ENCODE data around the gene MT1HL1.

Gene MT1HL1

DNA sequence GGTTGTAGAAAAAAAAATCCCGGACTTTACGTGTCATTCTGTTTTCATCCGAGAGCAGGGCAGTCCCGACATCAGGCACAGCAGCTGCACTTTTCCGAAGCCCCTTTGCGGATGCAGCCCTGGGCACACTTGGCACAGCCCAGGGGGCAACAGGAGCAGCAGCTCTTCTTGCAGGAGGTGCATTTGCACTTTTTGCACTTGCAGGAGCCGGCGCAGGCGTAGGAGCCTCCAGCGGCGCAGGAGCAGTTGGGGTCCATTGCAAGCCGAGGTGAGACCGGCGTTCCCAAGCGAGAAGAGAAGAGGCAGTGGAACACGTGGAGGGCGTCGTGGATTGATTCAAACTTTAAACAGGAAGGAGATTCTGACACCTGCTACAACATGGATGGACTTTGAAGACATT, at the start of gene MT1HL1:
Gene MT1HL1 (minus strand): TSS at position 326 of the 400 bp plus-strand sequence. CDS start 69 bp downstream, at position 257.
- Histone ChIP-seq H3K27me3 (ENCODE audit: control insufficient read depth in 5 of 5, insufficient read depth in 4 of 5, low read length in 5 of 5) (no peaks in the 10 kb centered on the region), H3K36me3 (ENCODE audit: control insufficient read depth in 5 of 5, insufficient read depth in 5 of 5, low read length in 5 of 5) (no peaks in the 10 kb centered on the region), H3K9me3 (ENCODE audit: control insufficient read depth in 5 of 5, low read length in 5 of 5) (no peaks in the 10 kb centered on the region), H3K27ac (ENCODE audit: low read depth, low read length) (no peak within 1 kb of the TSS), H3K4me3 (ENCODE audit: low read depth in 1 of 5, low read length in 5 of 5) (no peak within 1 kb of the TSS), H3K4me1 (ENCODE audit: control insufficient read depth in 5 of 5, insufficient read depth in 5 of 5, low read length in 5 of 5) (no peaks in the 10 kb centered on the region), H3K9ac (ENCODE audit: low read length in 5 of 5) (no peak within 1 kb of the TSS)

DNA sequence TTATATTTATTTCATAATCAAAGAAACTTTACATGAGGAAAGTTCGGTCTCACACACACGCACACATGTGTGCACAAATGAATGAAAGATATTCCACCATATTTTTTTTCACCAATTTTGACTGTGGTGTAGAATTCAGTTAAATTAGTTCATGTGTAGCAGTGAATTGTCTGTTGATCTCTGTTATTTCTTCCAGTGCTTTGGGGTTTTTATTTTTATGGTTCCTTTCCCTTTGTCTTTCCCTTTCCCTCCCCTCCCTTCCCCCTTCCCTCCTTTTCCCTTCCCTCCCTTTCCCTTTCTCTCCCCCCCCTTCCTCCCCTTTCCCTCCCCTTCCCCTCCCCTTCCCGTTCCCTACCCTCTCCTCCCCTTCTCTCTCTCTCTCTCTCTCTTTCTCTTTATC, 46.7 kb upstream of the MT1HL1 start:
- H3K36me3 ChIP-seq (ENCODE audit: control insufficient read depth in 5 of 5, insufficient read depth in 5 of 5, low read length in 5 of 5) = no peaks in the 10 kb centered on the region
- no peak overlapping the region for H3K9ac ChIP-seq (ENCODE audit: low read length in 5 of 5)
- peaks cover 0 to 7% (median 0%) of the 10 kb centered on the region in 5 donors for H3K9me3 ChIP-seq (ENCODE audit: control insufficient read depth in 5 of 5, low read length in 5 of 5)
- no peak overlapping the region for H3K27ac ChIP-seq (ENCODE audit: low read depth, low read length)
- peaks cover 0 to 7% (median 6%) of the 10 kb centered on the region in 5 donors for H3K27me3 ChIP-seq (ENCODE audit: control insufficient read depth in 5 of 5, insufficient read depth in 4 of 5, low read length in 5 of 5)
- H3K4me1 ChIP-seq (ENCODE audit: control insufficient read depth in 5 of 5, insufficient read depth in 5 of 5, low read length in 5 of 5) = no peaks in the 10 kb centered on the region
- H3K4me3 ChIP-seq (ENCODE audit: low read depth in 1 of 5, low read length in 5 of 5) = no peak overlapping the region

DNA sequence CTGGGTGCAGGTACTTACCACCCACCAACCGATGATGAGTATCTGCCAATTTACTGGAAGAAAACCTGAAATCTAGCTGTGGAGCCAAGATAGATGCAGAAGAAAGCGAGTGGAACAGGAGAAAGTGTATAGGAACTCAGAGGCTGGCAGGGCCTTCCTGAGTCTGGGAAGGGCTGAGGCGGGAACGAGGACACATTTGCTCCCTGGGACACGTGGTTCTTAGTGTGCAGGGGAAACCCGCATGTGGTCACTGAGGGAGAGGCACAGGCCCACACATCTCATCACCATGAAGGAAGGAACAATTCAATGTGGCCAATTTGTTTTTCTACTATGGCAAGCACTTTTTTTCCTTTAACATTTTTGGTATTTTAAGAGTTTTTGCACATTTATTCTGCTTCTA, 45.9 kb upstream of the MT1HL1 start:
- Histone ChIP-seq H3K27ac (ENCODE audit: low read depth, low read length) (no peak overlapping the region), H3K4me1 (ENCODE audit: control insufficient read depth in 5 of 5, insufficient read depth in 5 of 5, low read length in 5 of 5) (no peaks in the 10 kb centered on the region), H3K9ac (ENCODE audit: low read length in 5 of 5) (no peak overlapping the region), H3K36me3 (ENCODE audit: control insufficient read depth in 5 of 5, insufficient read depth in 5 of 5, low read length in 5 of 5) (no peaks in the 10 kb centered on the region), H3K4me3 (ENCODE audit: low read depth in 1 of 5, low read length in 5 of 5) (no peak overlapping the region), H3K27me3 (ENCODE audit: control insufficient read depth in 5 of 5, insufficient read depth in 4 of 5, low read length in 5 of 5) (peaks cover 0 to 8% (median 3%) of the 10 kb centered on the region in 5 donors), H3K9me3 (ENCODE audit: control insufficient read depth in 5 of 5, low read length in 5 of 5) (peaks cover 0 to 7% (median 0%) of the 10 kb centered on the region in 5 donors)

DNA sequence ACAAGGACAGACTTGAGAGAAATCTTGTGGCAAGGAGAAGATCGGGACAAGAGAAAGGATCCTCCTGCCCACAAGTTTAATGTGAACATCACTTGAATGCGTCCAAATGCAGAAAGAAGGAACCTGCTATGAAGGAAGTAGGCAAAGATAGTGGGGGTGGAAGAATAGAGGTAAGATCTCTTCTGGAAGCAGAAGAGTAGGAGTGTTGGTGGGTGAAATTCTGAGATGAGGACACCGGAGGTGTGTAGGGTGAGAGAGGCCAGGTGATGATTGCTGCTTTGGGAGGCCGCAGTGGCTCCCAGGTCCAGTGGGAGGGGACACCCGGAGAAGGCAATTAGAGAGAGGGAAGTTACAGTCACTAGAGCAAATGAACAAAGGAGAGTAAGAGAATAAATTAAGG, 44.6 kb upstream of the MT1HL1 start:
- peaks cover 3 to 15% (median 5%) of the 10 kb centered on the region in 5 donors for H3K27me3 ChIP-seq (ENCODE audit: control insufficient read depth in 5 of 5, insufficient read depth in 4 of 5, low read length in 5 of 5)
- peaks cover 0 to 6% (median 0%) of the 10 kb centered on the region in 5 donors for H3K9me3 ChIP-seq (ENCODE audit: control insufficient read depth in 5 of 5, low read length in 5 of 5)
- H3K4me1 ChIP-seq (ENCODE audit: control insufficient read depth in 5 of 5, insufficient read depth in 5 of 5, low read length in 5 of 5) = no peaks in the 10 kb centered on the region
- H3K27ac ChIP-seq (ENCODE audit: low read depth, low read length) = no peak overlapping the region
- H3K36me3 ChIP-seq (ENCODE audit: control insufficient read depth in 5 of 5, insufficient read depth in 5 of 5, low read length in 5 of 5) = no peaks in the 10 kb centered on the region
- no peak overlapping the region for H3K9ac ChIP-seq (ENCODE audit: low read length in 5 of 5)
- H3K4me3 ChIP-seq (ENCODE audit: low read depth in 1 of 5, low read length in 5 of 5) = no peak overlapping the region

DNA sequence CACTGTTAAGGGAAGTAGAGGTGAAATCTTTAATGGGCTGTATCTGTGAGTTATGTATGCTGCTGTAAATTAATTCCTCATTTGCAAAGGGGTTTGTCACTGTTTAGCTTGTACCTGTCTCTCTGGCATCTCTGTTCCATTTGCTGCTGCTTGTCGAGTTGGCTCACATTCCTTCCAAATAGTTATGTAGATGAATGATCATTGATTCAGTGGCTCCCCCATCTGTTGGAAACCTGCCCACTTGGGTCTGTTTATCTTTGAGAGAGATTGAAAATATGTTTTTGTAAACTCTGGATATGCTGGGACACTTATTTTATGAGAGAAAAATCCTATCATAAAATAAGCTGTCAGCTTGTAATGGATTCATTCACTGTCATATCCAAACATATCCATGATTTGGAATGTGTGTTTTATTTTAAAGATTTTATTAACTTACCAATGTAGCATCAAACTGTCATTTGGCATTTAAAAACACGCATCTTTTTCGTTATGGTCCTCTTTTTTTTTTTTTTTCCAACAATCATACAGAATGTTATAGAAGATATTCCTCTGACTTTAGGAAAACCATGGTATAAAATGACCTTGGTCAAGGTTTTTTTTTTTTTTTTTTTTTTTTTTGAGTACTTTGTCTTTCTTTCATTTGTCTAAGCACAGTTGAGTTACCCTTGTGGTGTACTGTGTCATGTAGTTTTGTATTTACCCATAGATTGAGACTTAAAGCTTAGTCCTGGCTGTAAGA, 41.2 kb upstream of the MT1HL1 start:
- peaks cover 13 to 38% (median 24%) of the 10 kb centered on the region in 5 donors for H3K27me3 ChIP-seq (ENCODE audit: control insufficient read depth in 5 of 5, insufficient read depth in 4 of 5, low read length in 5 of 5)

DNA sequence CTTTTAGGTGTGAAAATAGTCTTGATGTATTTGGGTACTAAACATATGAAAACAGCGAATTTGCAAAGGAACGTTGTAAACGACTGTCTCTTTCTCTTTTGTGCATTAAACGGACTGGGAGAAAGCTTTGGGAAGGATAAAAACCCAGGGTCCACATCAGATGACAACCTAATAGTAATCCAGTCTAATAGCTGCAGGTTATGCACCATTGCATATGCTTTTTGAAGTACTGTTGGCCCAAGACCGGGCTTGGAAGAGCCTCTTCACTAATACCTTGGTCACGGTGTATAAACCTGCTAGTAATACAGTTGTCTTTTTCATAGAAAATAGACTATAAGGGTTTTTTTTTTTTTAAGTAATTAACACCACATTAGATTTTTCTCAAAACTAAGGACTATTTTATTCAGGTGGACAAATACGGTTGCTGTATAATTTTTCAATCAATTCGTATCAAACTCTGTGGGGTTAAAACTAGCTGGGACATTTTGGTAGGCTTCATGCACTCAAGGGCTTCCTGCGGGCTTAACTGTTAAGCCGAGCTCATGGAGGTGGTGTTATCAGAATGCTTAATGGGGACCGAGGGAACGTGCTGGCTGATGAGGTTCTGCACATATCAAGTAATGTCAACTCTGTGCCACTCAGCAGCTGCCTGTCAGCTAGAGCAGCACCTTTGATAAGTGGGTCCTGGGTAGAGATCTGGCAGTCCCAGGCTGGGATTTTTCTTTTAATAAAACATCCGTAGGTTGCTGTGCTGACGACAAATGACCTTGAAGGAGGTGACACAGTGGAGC, 39.8 kb upstream of the MT1HL1 start:
- Histone ChIP-seq H3K36me3 (ENCODE audit: control insufficient read depth in 5 of 5, insufficient read depth in 5 of 5, low read length in 5 of 5) (no peaks in the 10 kb centered on the region), H3K27me3 (ENCODE audit: control insufficient read depth in 5 of 5, insufficient read depth in 4 of 5, low read length in 5 of 5) (peaks cover 13 to 38% (median 24%) of the 10 kb centered on the region in 5 donors), H3K9me3 (ENCODE audit: control insufficient read depth in 5 of 5, low read length in 5 of 5) (no peaks in the 10 kb centered on the region), H3K9ac (ENCODE audit: low read length in 5 of 5) (no peak overlapping the region), H3K4me3 (ENCODE audit: low read depth in 1 of 5, low read length in 5 of 5) (no peak overlapping the region), H3K4me1 (ENCODE audit: control insufficient read depth in 5 of 5, insufficient read depth in 5 of 5, low read length in 5 of 5) (peaks cover 0 to 13% (median 12%) of the 10 kb centered on the region in 5 donors), H3K27ac (ENCODE audit: low read depth, low read length) (no peak overlapping the region)

More for the DNA sequence above, 41.2 kb upstream of the MT1HL1 start:
- Histone ChIP-seq H3K36me3 (ENCODE audit: control insufficient read depth in 5 of 5, insufficient read depth in 5 of 5, low read length in 5 of 5) (no peaks in the 10 kb centered on the region), H3K9me3 (ENCODE audit: control insufficient read depth in 5 of 5, low read length in 5 of 5) (no peaks in the 10 kb centered on the region), H3K9ac (ENCODE audit: low read length in 5 of 5) (no peak overlapping the region), H3K27ac (ENCODE audit: low read depth, low read length) (no peak overlapping the region), H3K4me3 (ENCODE audit: low read depth in 1 of 5, low read length in 5 of 5) (no peak overlapping the region), H3K4me1 (ENCODE audit: control insufficient read depth in 5 of 5, insufficient read depth in 5 of 5, low read length in 5 of 5) (peaks cover 0 to 13% (median 12%) of the 10 kb centered on the region in 5 donors)

DNA sequence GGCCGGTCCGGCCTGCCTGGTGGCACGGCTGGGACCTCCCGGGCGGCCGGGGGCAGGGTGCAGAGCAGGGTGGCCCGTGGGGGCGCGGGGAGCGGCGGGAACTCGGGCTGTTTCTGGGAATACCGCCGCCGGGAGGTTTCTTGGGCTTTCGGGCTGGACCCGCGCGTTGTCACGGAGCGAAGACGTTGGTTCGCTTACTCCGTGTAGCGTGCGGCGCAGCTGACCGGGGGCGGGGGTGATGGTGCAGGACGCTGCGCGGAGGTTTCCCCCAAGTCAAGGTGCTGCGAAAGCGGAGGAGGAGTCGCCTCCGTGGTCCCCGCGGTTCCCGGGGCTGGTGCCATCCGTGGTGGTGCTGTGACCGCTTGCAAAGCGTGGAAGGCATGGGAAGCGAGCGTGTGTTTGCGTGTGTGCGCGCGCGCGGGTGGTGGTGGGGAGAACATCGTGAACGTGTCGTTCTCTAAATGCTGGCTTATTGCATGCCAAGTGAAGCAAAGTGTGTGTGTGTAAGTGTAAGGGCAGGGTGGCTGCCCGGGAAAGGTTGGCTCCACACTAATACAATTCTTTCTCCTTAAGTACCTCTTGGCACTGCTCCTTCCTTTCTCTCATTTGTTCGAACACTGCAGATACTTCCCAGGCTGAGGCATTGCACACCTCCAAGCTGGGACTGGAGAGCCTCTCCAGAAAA, 38.8 kb upstream of the MT1HL1 start:
- H3K27ac ChIP-seq (ENCODE audit: low read depth, low read length) = no peak overlapping the region
- H3K9me3 ChIP-seq (ENCODE audit: control insufficient read depth in 5 of 5, low read length in 5 of 5) = no peaks in the 10 kb centered on the region
- H3K4me1 ChIP-seq (ENCODE audit: control insufficient read depth in 5 of 5, insufficient read depth in 5 of 5, low read length in 5 of 5) = peaks cover 0 to 13% (median 12%) of the 10 kb centered on the region in 5 donors
- H3K36me3 ChIP-seq (ENCODE audit: control insufficient read depth in 5 of 5, insufficient read depth in 5 of 5, low read length in 5 of 5) = no peaks in the 10 kb centered on the region
- H3K9ac ChIP-seq (ENCODE audit: low read length in 5 of 5) = no peak overlapping the region
- peak overlapping the region in 1 of 5 donors; percentile 26 for H3K4me3 ChIP-seq (ENCODE audit: low read depth in 1 of 5, low read length in 5 of 5)
- H3K27me3 ChIP-seq (ENCODE audit: control insufficient read depth in 5 of 5, insufficient read depth in 4 of 5, low read length in 5 of 5) = peaks cover 11 to 38% (median 24%) of the 10 kb centered on the region in 5 donors

DNA sequence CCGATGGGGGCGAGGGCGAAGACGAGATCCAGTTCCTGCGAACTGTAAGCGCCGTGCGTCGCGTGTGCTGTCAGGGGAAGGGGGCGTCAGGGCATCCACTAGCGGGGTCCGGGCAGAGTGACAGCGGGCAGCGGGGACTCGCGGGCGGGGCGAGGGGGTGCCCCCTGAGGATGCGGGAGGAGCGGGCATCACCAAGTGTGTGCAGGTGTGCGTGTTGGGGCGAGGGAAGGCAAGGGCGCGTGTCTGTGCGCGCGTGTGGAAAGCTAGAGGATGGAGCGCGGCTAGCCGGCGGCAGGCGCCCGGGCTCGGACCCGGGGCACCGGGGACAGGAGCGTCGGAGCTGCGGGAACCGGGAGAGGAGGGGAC, 38.3 kb upstream of the MT1HL1 start:
- no peaks in the 10 kb centered on the region for H3K36me3 ChIP-seq (ENCODE audit: control insufficient read depth in 5 of 5, insufficient read depth in 5 of 5, low read length in 5 of 5)
- H3K27me3 ChIP-seq (ENCODE audit: control insufficient read depth in 5 of 5, insufficient read depth in 4 of 5, low read length in 5 of 5) = peaks cover 11 to 38% (median 24%) of the 10 kb centered on the region in 5 donors
- no peak overlapping the region for H3K27ac ChIP-seq (ENCODE audit: low read depth, low read length)
- no peaks in the 10 kb centered on the region for H3K9me3 ChIP-seq (ENCODE audit: control insufficient read depth in 5 of 5, low read length in 5 of 5)
- peaks cover 0 to 13% (median 12%) of the 10 kb centered on the region in 5 donors for H3K4me1 ChIP-seq (ENCODE audit: control insufficient read depth in 5 of 5, insufficient read depth in 5 of 5, low read length in 5 of 5)
- no peak overlapping the region for H3K4me3 ChIP-seq (ENCODE audit: low read depth in 1 of 5, low read length in 5 of 5)
- H3K9ac ChIP-seq (ENCODE audit: low read length in 5 of 5) = no peak overlapping the region

DNA sequence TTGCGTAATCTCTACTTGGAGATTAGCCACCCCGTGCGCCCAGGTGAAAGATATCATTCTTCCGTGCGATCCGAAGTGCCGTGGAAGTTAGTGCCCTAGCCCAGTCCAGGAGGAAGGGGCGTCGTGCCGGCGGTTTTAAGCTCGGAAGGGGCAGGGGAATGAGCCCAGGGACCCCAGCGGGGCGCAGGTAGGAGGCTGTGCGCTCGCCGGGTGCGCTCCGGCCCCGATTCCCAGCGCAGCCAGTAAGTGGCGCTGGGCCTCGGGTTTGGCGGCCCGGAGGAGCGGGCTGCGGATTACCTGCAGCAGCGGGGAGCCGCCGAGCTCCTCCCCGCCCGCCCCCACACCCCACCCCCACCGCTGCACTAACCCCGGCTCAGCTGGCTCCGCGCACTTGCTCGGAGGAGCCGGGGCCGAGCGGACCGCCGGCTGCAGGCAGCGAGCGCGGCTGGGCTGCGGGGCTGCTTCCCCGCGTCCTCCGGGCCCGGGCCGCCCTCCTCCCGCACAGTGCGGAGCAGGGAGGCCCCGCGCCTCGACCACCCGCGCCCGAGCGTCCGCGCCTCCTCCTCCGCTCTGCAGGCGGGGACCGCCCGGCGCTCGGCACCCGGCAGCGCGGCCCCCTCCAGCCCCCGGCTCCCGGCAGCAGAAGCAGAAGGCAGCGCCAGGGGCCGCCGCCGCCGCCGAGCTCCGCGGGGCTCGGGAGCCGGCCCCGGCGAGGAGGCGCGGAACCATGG, 37.7 kb upstream of the MT1HL1 start, which contains the start of gene RYR2:
Gene RYR2 (plus strand): TSS at position 390 of the 731 bp plus-strand sequence. CDS start 338 bp downstream, at position 728.
- H3K27ac ChIP-seq (ENCODE audit: low read depth, low read length) = no peak within 1 kb of the TSS
- no peak within 1 kb of the TSS for H3K9ac ChIP-seq (ENCODE audit: low read length in 5 of 5)

More for the DNA sequence above, 37.7 kb upstream of the MT1HL1 start, which contains the start of gene RYR2:
- no peaks in the 10 kb centered on the region for H3K9me3 ChIP-seq (ENCODE audit: control insufficient read depth in 5 of 5, low read length in 5 of 5)
- H3K4me1 ChIP-seq (ENCODE audit: control insufficient read depth in 5 of 5, insufficient read depth in 5 of 5, low read length in 5 of 5) = peaks cover 0 to 13% (median 12%) of the 10 kb centered on the region in 5 donors
- H3K36me3 ChIP-seq (ENCODE audit: control insufficient read depth in 5 of 5, insufficient read depth in 5 of 5, low read length in 5 of 5) = no peaks in the 10 kb centered on the region
- peak within 1 kb of the TSS in 1 of 5 donors; percentile 26 for H3K4me3 ChIP-seq (ENCODE audit: low read depth in 1 of 5, low read length in 5 of 5)
- peaks cover 11 to 37% (median 24%) of the 10 kb centered on the region in 5 donors for H3K27me3 ChIP-seq (ENCODE audit: control insufficient read depth in 5 of 5, insufficient read depth in 4 of 5, low read length in 5 of 5)

All from subcutaneous abdominal adipose tissue (tissue), 5 donors.